HepG2 (cell line): ENCODE data around the gene TBRG1. TPM values are rescaled to one million over a fixed set of nuclear protein-coding genes. Genes with fewer than 3 reads are reported as not detected.
A peak's percentile ranks its signal among the peaks of the same experiment; 100 is the strongest.

ENCODE experiments used
- ETV6 ChIP-seq: sonication (generic); formaldehyde crosslinking; conservative IDR thresholded peaks from 2 replicates; pipeline ENCODE4 v1.4.0; 2020; ENCODE audit warnings: missing genetic modification reagents
- HMG20B ChIP-seq: conservative IDR thresholded peaks from 2 replicates; pipeline ENCODE4 v1.6.1; 2016; ENCODE audit warnings: missing genetic modification reagents, missing compliant biosample characterization
- KLF11 ChIP-seq: IDR thresholded peaks from 2 replicates; pipeline ENCODE4 v1.6.1; 2016; ENCODE audit warnings: missing compliant biosample characterization
- MIXL1 ChIP-seq: IDR thresholded peaks from 2 replicates; pipeline ENCODE4 v1.6.1; 2016
- SMARCC2 ChIP-seq: fragments of 450-650 bp; IDR thresholded peaks from 2 replicates; pipeline ENCODE4 v1.6.1; 2017; ENCODE audit warnings: antibody characterized with exemption, mild to moderate bottlenecking
- ZNF343 ChIP-seq: sonication (generic); formaldehyde crosslinking; IDR thresholded peaks from 2 replicates; pipeline ENCODE4 v1.4.0; 2020; ENCODE audit warnings: mild to moderate bottlenecking, missing genetic modification reagents
- polyA plus RNA-seq, 8 experiments: library from polyadenylated mRNA; depleted of rRNA in 3 of 8; stranded (reverse) in 7 of 8; unstranded in 1 of 8; fragments of >200 nt; fragmentation: Illumina TruSeq in 4 of 8; extraction: Trizol in 4 of 8; gene quantifications; 2 replicates each; pipeline versions ENCODE4 v1.2.1 to v1.2.3, GENCODE V29; 2011 to 2016; ENCODE audit warnings: low read depth in 4 of 8, missing spikeins in 1 of 8, mixed read lengths in 1 of 8; ENCODE audit not compliant: insufficient read depth in 1 of 8
- total RNA-seq, 5 experiments: library from RNA; depleted of rRNA; stranded (reverse); fragments of >200 nt; fragmentation: Illumina TruSeq; extraction: Trizol; gene quantifications; 2 replicates each; pipeline ENCODE4 v1.2.3, GENCODE V29; 2016; ENCODE audit warnings: low read depth in 1 of 5
- TF ChIP-seq, protein P1 (sequence below): sonication (generic); formaldehyde crosslinking; IDR thresholded peaks from 2 replicates; pipeline ENCODE4 v1.5.1; 2020; ENCODE audit warnings: missing genetic modification reagents, mild to moderate bottlenecking, borderline replicate concordance
- TF ChIP-seq, protein P2 (sequence below), 2 experiments: sonication (generic) in 1 of 2; formaldehyde crosslinking in 1 of 2; IDR thresholded peaks; 2 replicates each; pipeline versions ENCODE4 v1.4.0 to v1.6.1; 2016 to 2020; ENCODE audit warnings: borderline replicate concordance in 1 of 2, low read depth in 1 of 2, mild to moderate bottlenecking in 1 of 2, missing genetic modification reagents in 1 of 2
- TF ChIP-seq, protein P3 (sequence below): sonication (generic); formaldehyde crosslinking; IDR thresholded peaks from 2 replicates; pipeline ENCODE4 v1.8.0; 2022; ENCODE audit warnings: mild to moderate bottlenecking, missing genetic modification reagents, borderline replicate concordance
- TF ChIP-seq, protein P4 (sequence below): sonication (generic); formaldehyde crosslinking; IDR thresholded peaks from 2 replicates; pipeline ENCODE4 v1.4.0; 2020; ENCODE audit warnings: missing genetic modification reagents, mild to moderate bottlenecking, borderline replicate concordance
- TF ChIP-seq, protein P5 (sequence below): sonication (generic); formaldehyde crosslinking; IDR thresholded peaks from 2 replicates; pipeline ENCODE4 v1.5.1; 2020; ENCODE audit warnings: mild to moderate bottlenecking, missing genetic modification reagents, moderate library complexity

The TBRG1 gene
- total and polyA plus RNA-seq, 2 of the 13 experiments (the other 11 are each of a cell fraction or from before 2014, with no cell fraction given): 21.7 to 25.6 TPM

DNA sequence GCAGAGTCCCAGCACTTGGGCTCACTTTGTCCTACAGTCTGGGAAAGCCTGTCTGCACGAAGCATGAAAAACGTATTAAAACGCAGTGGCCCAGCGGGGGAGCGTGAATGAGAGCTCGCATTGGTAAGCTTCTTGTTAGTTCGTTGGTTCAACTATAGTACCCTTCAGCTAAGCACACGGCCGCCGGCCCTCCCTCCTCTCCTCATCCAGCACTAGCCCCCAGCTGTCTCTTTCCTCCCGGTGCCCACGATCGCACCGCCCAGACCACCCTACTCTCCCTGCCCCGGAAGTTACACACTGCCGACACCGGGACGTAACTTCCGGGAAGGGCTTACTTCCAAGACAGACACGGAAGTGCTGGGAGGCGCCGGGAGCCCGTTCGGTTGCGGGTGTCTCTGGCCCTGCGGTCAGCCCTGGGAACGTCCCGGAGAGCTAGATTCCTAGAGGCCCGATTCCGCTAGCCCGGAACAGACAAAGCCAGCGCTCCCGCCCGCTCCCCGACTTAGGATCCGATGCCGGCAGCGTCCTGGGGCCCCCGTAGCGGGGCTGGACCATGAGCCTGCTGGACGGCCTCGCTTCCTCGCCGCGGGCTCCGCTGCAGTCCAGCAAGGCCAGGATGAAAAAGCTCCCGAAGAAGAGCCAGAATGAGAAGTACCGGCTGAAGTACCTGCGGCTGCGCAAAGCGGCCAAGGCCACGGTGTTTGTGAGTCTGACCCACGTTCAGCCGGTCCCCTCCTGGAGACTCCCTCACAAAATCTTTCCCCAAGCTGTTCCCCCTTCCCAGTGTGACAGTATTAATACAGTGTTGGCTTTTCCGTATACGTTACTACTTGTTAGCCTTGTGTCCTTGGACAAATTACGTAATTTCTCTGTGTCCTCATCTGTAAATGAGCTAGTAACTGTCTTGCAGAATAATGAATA lies at the start of gene TBRG1 (continued):
- TF ChIP-seq, protein P1, sequence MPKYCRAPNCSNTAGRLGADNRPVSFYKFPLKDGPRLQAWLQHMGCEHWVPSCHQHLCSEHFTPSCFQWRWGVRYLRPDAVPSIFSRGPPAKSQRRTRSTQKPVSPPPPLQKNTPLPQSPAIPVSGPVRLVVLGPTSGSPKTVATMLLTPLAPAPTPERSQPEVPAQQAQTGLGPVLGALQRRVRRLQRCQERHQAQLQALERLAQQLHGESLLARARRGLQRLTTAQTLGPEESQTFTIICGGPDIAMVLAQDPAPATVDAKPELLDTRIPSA (CRISPR knock-in tag): peak; percentile 49; the same call in 1 of the 2 replicates
- TF ChIP-seq, protein P2, sequence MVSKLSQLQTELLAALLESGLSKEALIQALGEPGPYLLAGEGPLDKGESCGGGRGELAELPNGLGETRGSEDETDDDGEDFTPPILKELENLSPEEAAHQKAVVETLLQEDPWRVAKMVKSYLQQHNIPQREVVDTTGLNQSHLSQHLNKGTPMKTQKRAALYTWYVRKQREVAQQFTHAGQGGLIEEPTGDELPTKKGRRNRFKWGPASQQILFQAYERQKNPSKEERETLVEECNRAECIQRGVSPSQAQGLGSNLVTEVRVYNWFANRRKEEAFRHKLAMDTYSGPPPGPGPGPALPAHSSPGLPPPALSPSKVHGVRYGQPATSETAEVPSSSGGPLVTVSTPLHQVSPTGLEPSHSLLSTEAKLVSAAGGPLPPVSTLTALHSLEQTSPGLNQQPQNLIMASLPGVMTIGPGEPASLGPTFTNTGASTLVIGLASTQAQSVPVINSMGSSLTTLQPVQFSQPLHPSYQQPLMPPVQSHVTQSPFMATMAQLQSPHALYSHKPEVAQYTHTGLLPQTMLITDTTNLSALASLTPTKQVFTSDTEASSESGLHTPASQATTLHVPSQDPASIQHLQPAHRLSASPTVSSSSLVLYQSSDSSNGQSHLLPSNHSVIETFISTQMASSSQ (IDR thresholded peaks at IDR 0.05; ENCODE audit: low read depth): no peak
- TF ChIP-seq, protein P2 (CRISPR knock-in tag; IDR thresholded peaks at IDR 0.05; ENCODE audit: borderline replicate concordance): peak; percentile 67; the same call in 1 of the 2 replicates
- TF ChIP-seq, protein P3, sequence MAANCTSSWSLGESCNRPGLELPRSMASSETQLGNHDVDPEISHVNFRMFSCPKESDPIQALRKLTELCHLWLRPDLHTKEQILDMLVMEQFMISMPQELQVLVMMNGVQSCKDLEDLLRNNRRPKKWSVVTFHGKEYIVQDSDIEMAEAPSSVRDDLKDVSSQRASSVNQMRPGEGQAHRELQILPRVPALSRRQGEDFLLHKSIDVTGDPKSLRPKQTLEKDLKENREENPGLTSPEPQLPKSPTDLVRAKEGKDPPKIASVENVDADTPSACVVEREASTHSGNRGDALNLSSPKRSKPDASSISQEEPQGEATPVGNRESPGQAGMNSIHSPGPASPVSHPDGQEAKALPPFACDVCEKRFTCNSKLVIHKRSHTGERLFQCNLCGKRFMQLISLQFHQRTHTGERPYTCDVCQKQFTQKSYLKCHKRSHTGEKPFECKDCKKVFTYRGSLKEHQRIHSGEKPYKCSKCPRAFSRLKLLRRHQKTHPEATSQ (CRISPR knock-in tag): peak; percentile 81
- TF ChIP-seq HMG20B (CRISPR knock-in tag) (0 out of 2 replicates have a peak, but pooled peaks have one; percentile 13), MIXL1 (no peak), SMARCC2 (no peak), KLF11 (CRISPR knock-in tag) (peak; percentile 57; the same call in 1 of the 2 replicates), ZNF343 (CRISPR knock-in tag) (no peak), ETV6 (peak; percentile 93)
- TF ChIP-seq, protein P4, sequence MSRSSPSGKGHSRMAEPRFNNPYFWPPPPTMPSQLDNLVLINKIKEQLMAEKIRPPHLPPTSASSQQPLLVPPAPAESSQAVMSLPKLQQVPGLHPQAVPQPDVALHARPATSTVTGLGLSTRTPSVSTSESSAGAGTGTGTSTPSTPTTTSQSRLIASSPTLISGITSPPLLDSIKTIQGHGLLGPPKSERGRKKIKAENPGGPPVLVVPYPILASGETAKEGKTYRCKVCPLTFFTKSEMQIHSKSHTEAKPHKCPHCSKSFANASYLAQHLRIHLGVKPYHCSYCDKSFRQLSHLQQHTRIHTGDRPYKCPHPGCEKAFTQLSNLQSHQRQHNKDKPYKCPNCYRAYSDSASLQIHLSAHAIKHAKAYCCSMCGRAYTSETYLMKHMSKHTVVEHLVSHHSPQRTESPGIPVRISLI (CRISPR knock-in tag): no peak; the same call in 1 of the 2 replicates
- TF ChIP-seq, protein P5, sequence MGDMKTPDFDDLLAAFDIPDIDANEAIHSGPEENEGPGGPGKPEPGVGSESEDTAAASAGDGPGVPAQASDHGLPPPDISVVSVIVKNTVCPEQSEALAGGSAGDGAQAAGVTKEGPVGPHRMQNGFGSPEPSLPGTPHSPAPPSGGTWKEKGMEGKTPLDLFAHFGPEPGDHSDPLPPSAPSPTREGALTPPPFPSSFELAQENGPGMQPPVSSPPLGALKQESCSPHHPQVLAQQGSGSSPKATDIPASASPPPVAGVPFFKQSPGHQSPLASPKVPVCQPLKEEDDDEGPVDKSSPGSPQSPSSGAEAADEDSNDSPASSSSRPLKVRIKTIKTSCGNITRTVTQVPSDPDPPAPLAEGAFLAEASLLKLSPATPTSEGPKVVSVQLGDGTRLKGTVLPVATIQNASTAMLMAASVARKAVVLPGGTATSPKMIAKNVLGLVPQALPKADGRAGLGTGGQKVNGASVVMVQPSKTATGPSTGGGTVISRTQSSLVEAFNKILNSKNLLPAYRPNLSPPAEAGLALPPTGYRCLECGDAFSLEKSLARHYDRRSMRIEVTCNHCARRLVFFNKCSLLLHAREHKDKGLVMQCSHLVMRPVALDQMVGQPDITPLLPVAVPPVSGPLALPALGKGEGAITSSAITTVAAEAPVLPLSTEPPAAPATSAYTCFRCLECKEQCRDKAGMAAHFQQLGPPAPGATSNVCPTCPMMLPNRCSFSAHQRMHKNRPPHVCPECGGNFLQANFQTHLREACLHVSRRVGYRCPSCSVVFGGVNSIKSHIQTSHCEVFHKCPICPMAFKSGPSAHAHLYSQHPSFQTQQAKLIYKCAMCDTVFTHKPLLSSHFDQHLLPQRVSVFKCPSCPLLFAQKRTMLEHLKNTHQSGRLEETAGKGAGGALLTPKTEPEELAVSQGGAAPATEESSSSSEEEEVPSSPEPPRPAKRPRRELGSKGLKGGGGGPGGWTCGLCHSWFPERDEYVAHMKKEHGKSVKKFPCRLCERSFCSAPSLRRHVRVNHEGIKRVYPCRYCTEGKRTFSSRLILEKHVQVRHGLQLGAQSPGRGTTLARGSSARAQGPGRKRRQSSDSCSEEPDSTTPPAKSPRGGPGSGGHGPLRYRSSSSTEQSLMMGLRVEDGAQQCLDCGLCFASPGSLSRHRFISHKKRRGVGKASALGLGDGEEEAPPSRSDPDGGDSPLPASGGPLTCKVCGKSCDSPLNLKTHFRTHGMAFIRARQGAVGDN (CRISPR knock-in tag): peak; percentile 89
